Measurements from ENCODE around the gene GALNT18.

The GALNT18 gene

GRCh38 chr11:11621573-11622339 lies at the start of gene GALNT18:
Gene GALNT18 (minus strand): TSS chr11:11622005.
- peak; percentile 73 to 76 for DNase-seq (ENCODE audit: low read depth in 2 of 2)

- no peak for DNase-seq (ENCODE audit: low read depth in 2 of 2)
These were observed 48.8 kb upstream of the GALNT18 start for GRCh38 chr11:11670574-11670973.

DNA sequence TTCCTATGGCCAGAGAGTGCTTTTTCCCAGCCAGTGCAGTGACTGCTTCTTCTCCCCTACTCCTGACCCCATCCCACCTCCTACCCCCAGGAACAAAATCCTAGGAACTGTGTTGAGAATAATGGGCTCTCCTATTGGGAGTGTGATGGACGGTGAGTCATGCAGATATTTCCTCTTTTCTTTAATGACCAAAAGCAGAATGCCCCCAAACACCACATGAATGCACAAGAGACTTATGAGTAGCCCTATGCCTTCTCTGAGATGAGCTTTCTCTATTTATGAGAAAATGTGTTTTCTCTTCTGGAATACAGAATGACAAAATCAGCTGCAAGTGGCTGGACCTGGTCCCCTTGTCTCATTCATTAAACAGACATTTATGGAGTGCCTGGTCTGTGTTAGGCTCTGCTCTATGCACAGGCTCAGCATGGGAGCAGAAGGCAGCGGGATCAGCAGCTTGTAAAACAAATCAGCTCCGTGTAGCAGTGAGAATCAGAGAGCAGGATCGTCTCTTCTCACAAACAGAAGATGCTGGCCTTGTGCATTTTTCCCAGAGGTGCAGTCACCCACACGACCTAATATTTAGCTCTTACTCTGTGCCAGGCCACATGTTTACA lies 47.5 kb upstream of the GALNT18 start:
- DNase-seq (ENCODE audit: low read depth in 2 of 2) = no peak

- no peak for DNase-seq (ENCODE audit: low read depth in 2 of 2)
These were observed 47.0 kb upstream of the GALNT18 start for GRCh38 chr11:11668781-11669180.

DNA sequence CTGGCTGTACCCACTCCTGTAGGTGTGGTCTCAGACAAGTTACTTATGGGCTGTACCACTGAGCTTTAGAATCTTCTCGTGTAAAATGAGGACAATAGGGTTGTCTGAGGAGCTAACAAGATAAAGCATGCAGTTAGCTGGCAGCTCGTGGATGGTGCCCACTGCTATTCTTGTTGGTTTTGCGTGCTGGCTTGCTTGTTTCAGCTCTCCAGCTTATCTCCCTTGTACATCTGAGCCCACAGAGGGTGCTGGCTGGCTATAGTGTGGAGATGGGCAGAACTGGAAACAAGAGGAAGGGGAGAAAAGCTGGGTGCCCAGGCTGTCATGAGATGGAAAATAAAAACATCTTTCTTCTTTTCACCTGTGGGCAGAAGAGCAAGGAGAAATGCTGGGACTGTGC lies 46.5 kb upstream of the GALNT18 start:
- DNase-seq (ENCODE audit: low read depth in 2 of 2) = no peak

GRCh38 chr11:11667056-11667455 lies 45.3 kb upstream of the GALNT18 start:
- no peak for DNase-seq (ENCODE audit: low read depth in 2 of 2)

DNA sequence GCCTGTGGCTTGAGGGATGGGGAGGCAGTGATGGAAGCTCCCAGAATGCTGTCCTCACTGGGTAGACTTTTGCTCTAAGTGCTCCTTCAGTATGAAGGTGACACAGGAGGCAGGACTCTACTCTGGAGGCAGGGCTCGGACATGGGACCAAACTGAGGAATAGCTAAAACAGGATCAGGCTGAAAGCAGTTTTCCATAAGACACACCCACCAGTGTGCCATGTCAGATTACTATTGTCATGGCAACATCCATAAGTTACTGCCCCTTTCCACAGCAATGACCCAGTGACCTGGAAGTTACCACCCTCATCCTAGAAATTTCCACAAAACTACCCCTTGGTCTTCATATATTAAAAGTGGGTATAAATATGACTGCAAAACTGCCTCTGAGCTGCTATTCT lies 43.6 kb upstream of the GALNT18 start:
- no peak for DNase-seq (ENCODE audit: low read depth in 2 of 2)

DNA sequence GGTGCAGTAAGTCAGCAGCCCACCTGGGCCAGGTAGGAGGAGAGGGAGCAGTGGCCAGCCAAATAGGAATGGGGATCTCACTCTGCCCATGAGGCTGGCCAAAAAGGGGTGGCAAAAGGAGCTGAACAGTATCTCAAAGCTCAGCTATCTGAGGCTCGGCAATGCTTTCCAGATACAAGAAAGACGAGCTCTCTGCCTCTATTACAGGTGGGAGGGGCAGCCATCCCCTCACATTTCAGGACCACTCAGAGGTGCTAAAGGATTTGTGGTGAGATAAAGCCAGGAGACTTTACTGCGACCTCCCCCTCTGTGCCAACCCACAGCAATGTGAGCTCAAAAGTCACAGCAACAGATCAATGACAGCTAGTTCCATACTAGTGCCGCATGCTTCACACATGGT lies 42.1 kb upstream of the GALNT18 start:
- no peak for DNase-seq (ENCODE audit: low read depth in 2 of 2)

- DNase-seq (ENCODE audit: low read depth in 2 of 2) = no peak
These were observed 40.8 kb upstream of the GALNT18 start for GRCh38 chr11:11662578-11662977.

DNA sequence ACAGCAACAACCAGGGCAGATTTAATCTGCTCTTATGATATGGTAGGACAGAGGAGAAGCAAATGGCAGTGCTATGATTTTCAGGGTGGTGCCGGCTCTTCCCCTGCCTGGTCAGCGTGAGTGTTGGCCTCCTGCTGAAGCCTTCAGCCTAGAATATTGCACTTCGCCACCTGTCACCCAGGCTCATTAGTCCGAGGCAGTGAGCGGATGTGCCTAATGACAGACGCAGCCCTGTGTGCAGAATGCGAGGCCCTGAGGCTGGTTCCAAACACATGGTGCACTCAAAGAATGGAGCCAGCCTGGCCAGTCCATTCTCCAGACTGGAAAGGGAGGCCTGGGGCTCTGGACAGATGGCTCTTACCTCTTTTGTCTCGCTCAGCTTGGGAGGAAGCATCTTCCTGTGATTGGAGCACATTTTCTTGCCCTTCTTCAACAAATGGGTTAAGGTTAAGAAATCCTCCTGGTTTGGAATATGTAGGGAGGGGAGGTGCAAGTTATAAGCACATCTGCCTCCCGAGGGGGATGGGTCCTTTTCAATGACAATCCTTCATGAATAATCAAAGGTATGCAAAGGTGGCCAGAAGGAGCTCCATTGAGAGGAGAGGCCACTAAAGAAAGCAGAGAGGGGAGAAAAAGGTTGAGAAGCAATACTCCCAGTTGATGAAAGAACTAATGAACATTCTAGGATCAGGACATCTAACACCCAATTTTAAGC lies 39.7 kb upstream of the GALNT18 start:
- DNase-seq (ENCODE audit: low read depth in 2 of 2) = no peak

DNA sequence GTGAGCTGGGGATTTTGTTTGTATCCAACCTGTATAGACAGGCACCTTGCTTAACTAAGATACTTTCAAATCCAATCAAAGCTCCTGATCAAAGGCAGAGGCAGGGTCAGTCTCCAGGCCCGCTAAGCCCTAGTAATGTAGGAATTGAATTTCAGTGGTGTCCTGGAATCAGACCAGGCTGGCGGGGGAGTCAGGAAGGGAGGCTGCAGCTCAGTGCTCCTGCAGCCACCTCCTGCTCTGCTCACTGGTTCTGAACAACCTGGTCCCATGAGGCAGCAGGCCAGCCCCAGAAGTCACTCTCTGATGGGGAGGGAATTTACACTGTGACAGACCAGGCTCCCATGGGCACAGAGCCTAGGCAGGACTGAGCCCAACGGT lies 38.5 kb upstream of the GALNT18 start:
- no peak for DNase-seq (ENCODE audit: low read depth in 2 of 2)

DNA sequence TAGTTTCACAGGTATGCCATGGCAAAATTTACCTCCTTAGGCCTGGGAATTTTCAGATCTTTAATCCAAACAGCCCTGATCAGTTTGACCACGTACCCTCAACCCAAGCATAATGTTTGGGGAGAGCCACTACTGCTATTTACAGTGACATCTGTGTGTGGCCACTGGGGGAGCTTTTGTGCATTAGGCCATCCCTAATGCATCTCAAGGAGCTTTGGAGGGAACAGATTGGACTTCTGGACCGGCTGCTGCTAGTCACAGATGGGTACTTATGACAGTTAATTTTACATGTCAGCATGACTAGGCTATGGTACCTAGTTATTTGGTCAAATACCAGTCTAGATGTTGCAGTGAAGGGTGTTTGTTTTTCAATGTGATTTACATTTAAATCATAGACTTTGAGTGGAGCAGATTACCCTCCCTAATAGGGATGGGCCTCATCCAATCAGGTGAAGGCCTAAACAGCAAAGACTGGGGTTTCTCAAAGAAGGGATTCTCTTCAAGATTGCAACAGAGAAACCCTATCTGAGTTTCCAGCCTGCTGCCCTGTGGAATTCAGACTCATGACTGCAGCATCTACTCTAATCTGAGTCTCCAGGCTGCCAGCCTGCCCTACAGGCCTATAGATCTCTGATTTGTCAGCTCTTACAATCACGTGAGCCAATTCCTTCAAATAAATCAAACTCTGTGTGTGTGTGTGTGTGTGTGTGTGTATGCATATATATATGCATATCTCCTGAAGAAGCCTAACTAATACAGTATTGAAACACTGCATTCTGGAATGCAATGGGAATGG lies 38.0 kb upstream of the GALNT18 start:
- DNase-seq (ENCODE audit: low read depth in 2 of 2) = no peak

DNA sequence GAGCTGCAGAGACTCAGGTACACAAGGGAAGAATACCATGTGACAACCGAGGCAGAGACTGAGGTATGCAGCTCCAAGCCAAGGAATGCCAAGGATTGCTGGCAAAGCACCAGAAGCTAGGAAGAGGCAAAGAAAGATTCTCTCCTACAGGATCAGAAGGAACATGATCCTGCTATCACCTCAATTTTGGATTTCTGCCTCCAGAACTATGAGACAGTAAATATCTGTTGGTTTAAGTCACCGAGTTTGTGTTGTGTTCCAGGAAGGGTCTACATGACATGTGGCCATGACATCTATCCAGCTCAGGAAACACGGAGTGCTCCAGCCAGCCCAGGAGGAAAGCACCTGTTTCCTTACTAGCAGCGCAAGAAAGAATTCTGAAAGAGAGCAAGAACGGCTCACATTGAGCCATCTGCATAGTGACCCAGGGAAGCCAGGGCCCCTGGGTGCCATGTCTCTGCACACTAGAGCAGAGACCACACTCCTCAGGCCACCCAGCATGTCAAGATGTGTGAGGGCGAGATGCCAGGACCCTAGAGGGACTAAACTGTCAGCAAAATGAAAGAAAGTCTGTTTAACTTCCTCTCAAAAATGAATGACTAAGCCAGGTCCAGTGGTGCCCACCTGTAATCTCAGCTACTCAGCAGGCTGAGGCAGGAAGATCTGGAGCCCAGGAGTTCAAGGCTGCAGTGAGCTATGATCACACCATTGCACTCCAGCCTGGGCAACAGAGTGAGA lies 35.6 kb upstream of the GALNT18 start:
- no peak for DNase-seq (ENCODE audit: low read depth in 2 of 2)

DNA sequence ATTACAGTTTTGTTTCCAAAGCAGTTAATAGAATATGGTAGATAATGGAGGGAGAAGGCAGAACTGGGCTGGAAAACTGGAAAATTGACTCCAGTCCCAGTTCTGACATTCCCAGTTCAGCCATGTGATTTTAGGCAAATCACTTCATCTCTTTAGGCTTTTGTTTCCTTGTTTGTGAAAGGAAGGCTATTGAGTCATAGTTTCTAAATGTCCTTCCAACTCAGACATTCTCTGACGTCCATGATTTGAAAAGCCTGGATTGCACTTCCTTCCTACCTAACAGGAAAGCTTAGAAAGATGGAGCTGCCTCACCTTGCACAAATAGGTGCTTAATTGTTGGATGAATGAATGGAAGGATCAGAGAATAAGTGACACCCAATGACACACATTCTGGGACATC lies 19.8 kb upstream of the GALNT18 start:
- DNase-seq (ENCODE audit: low read depth in 2 of 2) = no peak

DNA sequence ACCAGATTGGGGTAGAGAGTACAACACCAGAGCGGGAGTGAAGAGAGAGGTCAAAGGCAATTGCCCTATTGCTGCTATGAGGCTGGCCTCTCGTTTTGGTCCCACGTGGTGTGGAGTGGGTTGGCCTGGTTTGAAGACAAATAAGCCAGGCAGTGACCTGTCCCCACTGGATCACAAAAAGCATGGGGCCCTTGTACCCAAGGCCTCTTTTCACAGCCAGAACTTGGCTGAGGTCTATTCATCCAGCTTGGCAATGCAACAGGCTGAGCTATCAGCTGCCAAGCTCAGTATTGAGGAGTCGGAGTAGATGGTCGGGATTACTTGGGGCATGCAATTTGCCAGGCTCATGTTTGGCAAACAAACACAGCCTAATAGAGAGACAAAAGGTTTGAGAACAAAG lies 19.2 kb upstream of the GALNT18 start:
- no peak for DNase-seq (ENCODE audit: low read depth in 2 of 2)

DNA sequence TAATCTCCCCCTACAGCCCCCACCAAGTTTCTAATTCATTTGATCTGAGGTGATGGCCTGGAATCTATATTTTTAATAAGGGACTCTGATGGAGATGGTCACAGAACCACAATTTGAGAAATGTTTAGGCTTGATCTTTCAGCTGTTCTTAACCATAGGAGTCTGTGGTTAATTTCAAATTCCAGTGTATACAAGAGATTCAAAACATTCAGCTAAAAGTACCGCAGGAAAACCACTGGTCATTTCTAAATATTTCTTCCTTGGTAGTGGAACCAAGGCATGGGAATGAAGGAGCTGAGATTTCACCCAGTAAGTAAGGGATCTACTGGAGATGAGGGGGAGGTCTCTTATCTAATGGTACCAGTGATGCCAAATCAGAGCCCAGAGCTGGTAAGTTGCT lies 18.3 kb upstream of the GALNT18 start:
- no peak for DNase-seq (ENCODE audit: low read depth in 2 of 2)

DNA sequence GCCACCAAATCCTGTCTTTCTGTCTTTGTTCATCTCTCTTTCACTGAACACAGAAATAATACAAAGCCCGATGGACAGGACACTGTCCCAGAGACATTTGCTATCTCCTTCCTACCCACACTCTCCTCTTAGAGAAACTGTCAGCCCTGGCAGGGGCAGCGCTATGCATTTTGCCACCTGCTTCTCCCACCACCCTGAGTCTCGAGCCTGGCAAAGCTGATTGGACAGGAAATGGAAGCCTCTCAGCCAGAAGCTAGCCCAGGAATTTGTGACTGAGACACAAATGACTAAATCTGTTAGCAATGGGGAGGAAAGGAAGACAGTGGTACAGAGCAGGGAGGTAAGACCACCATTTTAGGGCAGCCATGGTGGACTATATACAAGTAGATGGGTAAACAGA lies 14.9 kb upstream of the GALNT18 start:
- DNase-seq (ENCODE audit: low read depth in 2 of 2) = no peak

DNA sequence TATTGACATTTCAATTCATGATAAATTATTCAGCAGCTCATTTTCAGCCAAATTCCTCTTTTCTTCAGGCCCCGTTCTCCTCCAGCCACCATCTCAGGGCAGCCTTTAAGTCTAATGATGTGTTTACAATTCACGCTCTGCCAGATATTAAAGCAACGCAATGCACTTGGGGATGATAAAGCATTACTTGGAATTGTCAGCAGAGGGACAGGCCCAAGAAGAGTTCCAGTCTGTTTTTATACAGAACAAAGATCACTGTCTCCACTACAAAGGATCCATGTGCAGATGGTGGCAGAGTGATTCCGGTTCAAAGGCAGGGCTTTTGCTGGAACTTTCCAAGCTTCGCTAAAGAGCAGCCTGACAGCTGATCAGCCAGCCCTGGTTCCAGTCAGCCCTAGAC lies 13.6 kb upstream of the GALNT18 start:
- no peak for DNase-seq (ENCODE audit: low read depth in 2 of 2)

GRCh38 chr11:11629368-11629767 lies 7.6 kb upstream of the GALNT18 start:
- DNase-seq (ENCODE audit: low read depth in 2 of 2) = no peak

DNA sequence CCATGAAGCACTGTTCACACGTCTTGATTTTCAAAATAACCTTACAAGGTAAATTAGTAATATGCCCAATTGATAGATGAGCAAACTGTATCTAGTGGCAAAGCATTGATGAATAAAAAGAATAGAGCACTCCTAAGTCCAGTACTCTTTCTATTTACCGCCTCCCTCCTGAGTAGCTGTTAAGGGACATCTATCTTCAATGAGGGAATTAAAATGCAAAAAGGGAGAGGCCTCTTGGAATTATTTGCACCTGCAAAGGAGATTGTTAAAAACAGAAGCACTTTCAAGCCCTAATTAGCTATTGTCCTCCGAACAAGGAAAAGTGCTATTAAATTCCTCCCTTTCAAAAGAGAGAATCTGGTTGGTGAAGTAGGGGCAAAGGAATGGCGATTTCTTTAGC lies 6.8 kb upstream of the GALNT18 start:
- no peak for DNase-seq (ENCODE audit: low read depth in 2 of 2)

- no peak for DNase-seq (ENCODE audit: low read depth in 2 of 2)
These were observed 4.3 kb upstream of the GALNT18 start for GRCh38 chr11:11626128-11626527.

GRCh38 chr11:11624926-11625325 lies 3.1 kb upstream of the GALNT18 start:
- DNase-seq (ENCODE audit: low read depth in 2 of 2) = no peak

Measured in stimulated activated CD8-positive, alpha-beta memory T cell treated with anti-CD3 and anti-CD28 coated beads, Interleukin-2, amount 100 ng/mL, for 48 hours (primary cell).